GM23248 (cell line): Measurements from ENCODE around the gene ADAMTSL5. TPM values are rescaled to one million over a fixed set of nuclear protein-coding genes. Genes with fewer than 3 reads are reported as not detected.

ENCODE experiments used
- DNase-seq: peaks from one replicate; pipeline ENCODE4 v3.0.0-alpha.2; 2015
- H2AFZ ChIP-seq: fragments of 200-600 bp; sonication (generic); 2 replicates; pipeline ENCODE4 v1.6.1; 2016; ENCODE audit warnings: antibody characterized with exemption
- H3F3A ChIP-seq: fragments of 200-600 bp; sonication (generic); 2 replicates; pipeline ENCODE4 v1.6.1; 2016; ENCODE audit warnings: mild to moderate bottlenecking, antibody characterized with exemption, mixed run types; ENCODE audit not compliant: insufficient read depth
- H3K27ac ChIP-seq: fragments of 200-600 bp; sonication (generic); 2 replicates; pipeline ENCODE4 v1.5.1; 2016; ENCODE audit warnings: mild to moderate bottlenecking
- H3K27me3 ChIP-seq: fragments of 200-600 bp; sonication (generic); replicated peaks from 2 replicates; pipeline ENCODE4 v1.6.1; 2016; ENCODE audit warnings: mild to moderate bottlenecking; ENCODE audit not compliant: insufficient read depth
- H3K36me3 ChIP-seq: fragments of 200-600 bp; sonication (generic); 2 replicates; pipeline ENCODE4 v1.6.1; 2016; ENCODE audit warnings: low read depth, mild to moderate bottlenecking
- H3K4me1 ChIP-seq: fragments of 200-600 bp; sonication (generic); 2 replicates; pipeline ENCODE4 v1.6.1; 2016; ENCODE audit warnings: mild to moderate bottlenecking; ENCODE audit not compliant: insufficient read depth
- H3K4me2 ChIP-seq: fragments of 200-600 bp; sonication (generic); one replicate; pipeline ENCODE4 v1.6.1; 2016; ENCODE audit warnings: mild to moderate bottlenecking; ENCODE audit not compliant: unreplicated experiment
- H3K4me3 ChIP-seq: fragments of 200-600 bp; sonication (generic); 2 replicates; pipeline ENCODE4 v1.5.1; 2016; ENCODE audit warnings: mild to moderate bottlenecking
- H3K79me2 ChIP-seq: fragments of 200-600 bp; sonication (generic); 2 replicates; pipeline ENCODE4 v1.6.1; 2016; ENCODE audit warnings: mild to moderate bottlenecking; ENCODE audit not compliant: insufficient read depth
- H3K9ac ChIP-seq: fragments of 200-600 bp; sonication (generic); 2 replicates; pipeline ENCODE4 v1.6.1; 2016; ENCODE audit warnings: mild to moderate bottlenecking
- H3K9me2 ChIP-seq: fragments of 200-600 bp; sonication (generic); 2 replicates; pipeline ENCODE4 v1.6.1; 2016; ENCODE audit warnings: mixed run types, mild to moderate bottlenecking, moderate library complexity; ENCODE audit not compliant: insufficient read depth
- H3K9me3 ChIP-seq: fragments of 200-600 bp; sonication (generic); one replicate; pipeline ENCODE4 v1.6.1; 2017; ENCODE audit warnings: low read depth
- H4K20me1 ChIP-seq: fragments of 200-600 bp; sonication (generic); 2 replicates; pipeline ENCODE4 v1.6.0; 2016; ENCODE audit not compliant: insufficient read depth
- EZH2 ChIP-seq: fragments of 200-600 bp; sonication (generic); IDR thresholded peaks from 2 replicates; pipeline ENCODE4 v1.6.1; 2018; ENCODE audit warnings: antibody characterized with exemption, mild to moderate bottlenecking; ENCODE audit not compliant: insufficient read depth, poor library complexity, severe bottlenecking
- EZH2phosphoT487 ChIP-seq: fragments of 200-600 bp; sonication (generic); IDR thresholded peaks from 2 replicates; pipeline ENCODE4 v1.6.1; 2018; ENCODE audit warnings: antibody characterized with exemption, moderate library complexity, mild to moderate bottlenecking, low read depth; ENCODE audit not compliant: insufficient read depth
- WGBS, 2 experiments: methylation state at CpG; one replicate each; pipeline ENCODE4 v1.1.6; 2015 to 2017; ENCODE audit warnings: low lambda C conversion rate in 2 of 2, low coverage in 1 of 2; ENCODE audit errors: missing lambda C conversion rate in 2 of 2; 5-methylcytosine and 5-hydroxymethylcytosine counted together
- in situ Hi-C: fragments of 300-500 bp; cut with MboI; formaldehyde crosslinking; loops from 2 replicates; pipeline ENCODE4 v1.15.0; 2020
- polyA plus RNA-seq: library from polyadenylated mRNA; unstranded; fragments of >200 nt; fragmentation: Nextera tagmentation; extraction: Ambion mirVana; gene quantifications from 2 replicates; pipeline ENCODE4 v1.2.1, GENCODE V29; 2016
- total RNA-seq: library from RNA; depleted of rRNA; stranded (reverse); fragments of >200 nt; shearing (Covaris generic); gene quantifications from 2 replicates; pipeline ENCODE4 v1.2.3, GENCODE V29; 2014

Gene ADAMTSL5
- total and polyA plus RNA-seq, 2 experiments from 2014 or later: 19.3 to 31.7 TPM

DNA sequence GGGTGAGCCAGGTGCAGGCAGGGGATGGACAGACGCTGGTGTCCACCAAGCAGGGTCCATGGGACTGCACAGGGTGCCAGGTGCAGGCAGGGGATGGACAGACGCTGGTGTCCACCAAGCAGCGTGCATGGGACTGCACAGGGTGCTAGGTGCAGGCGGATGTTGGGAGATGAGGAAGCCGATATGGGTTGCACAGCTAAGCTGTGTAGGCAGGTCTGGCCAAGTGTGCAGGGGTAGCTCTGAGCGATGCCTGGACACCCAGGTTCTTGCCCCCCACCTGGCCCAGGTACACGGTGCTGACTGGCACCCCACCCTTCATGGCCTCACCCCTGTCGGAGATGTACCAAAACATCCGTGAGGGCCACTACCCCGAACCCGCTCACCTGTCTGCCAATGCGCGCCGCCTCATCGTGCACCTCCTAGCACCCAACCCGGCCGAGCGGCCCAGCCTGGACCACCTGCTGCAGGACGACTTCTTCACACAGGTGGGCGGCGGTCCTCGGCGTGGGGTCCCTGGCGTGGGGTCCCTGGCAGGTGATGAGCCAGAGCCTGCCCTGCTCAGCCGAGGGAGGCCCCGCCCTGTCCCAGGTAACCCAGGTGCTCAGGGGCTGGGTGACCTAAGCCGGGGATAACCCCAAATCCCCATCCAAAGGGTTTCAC lies 15.0 kb upstream of the ADAMTSL5 start:
- Histone ChIP-seq H3K27ac (no peak overlapping the region), H3K9ac (no peak overlapping the region), H4K20me1 (no peaks in the 10 kb centered on the region), H3K4me1 (no peaks in the 10 kb centered on the region), H3K79me2 (no peaks in the 10 kb centered on the region), H3K9me3 (no peaks in the 10 kb centered on the region), H3K4me2 (no peak overlapping the region), H3K36me3 (no peaks in the 10 kb centered on the region), H3F3A (no peaks in the 10 kb centered on the region), H3K4me3 (no peak overlapping the region), H2AFZ (no peak overlapping the region), H3K9me2 (no peaks in the 10 kb centered on the region), H3K27me3 (peaks cover 16% of the 10 kb centered on the region; the same call in 1 of the 2 replicates)
- 73% methylated on average over 27 of the region's 27 CpGs for WGBS, 2 experiments
- in situ Hi-C loops: no loop called here
- no peak for TF ChIP-seq EZH2phosphoT487
- no peak for TF ChIP-seq EZH2
- no peak for DNase-seq

GRCh38 chr19:1526979-1527649 lies 14.3 kb upstream of the ADAMTSL5 start:
- H2AFZ ChIP-seq: no peak overlapping the region
- no peak overlapping the region for H3K9ac ChIP-seq
- H4K20me1 ChIP-seq: no peaks in the 10 kb centered on the region
- H3K27me3 ChIP-seq: peaks cover 16% of the 10 kb centered on the region; the same call in 1 of the 2 replicates
- DNase-seq: no peak
- no peaks in the 10 kb centered on the region for H3F3A ChIP-seq
- no peak overlapping the region for H3K27ac ChIP-seq
- H3K79me2 ChIP-seq: no peaks in the 10 kb centered on the region
- no peak overlapping the region for H3K4me3 ChIP-seq
- TF ChIP-seq EZH2phosphoT487 (no peak), EZH2 (no peak)
- no peaks in the 10 kb centered on the region for H3K4me1 ChIP-seq
- no peak overlapping the region for H3K4me2 ChIP-seq
- in situ Hi-C loops: no loop called here
- H3K36me3 ChIP-seq: no peaks in the 10 kb centered on the region
- 79 to 80% methylated on average over 11 to 18 of the region's 18 CpGs for WGBS, 2 experiments
- no peaks in the 10 kb centered on the region for H3K9me2 ChIP-seq
- H3K9me3 ChIP-seq: no peaks in the 10 kb centered on the region

GRCh38 chr19:1526066-1526778 lies 13.4 kb upstream of the ADAMTSL5 start:
- TF ChIP-seq EZH2phosphoT487 (no peak), EZH2 (no peak)
- Histone ChIP-seq H3K9me2 (no peaks in the 10 kb centered on the region), H3K27me3 (peaks cover 16% of the 10 kb centered on the region; the same call in 1 of the 2 replicates), H4K20me1 (no peaks in the 10 kb centered on the region), H3K9me3 (no peaks in the 10 kb centered on the region), H3K4me2 (no peak overlapping the region), H3F3A (no peaks in the 10 kb centered on the region), H3K4me1 (no peaks in the 10 kb centered on the region), H3K36me3 (no peaks in the 10 kb centered on the region), H3K9ac (no peak overlapping the region), H3K27ac (no peak overlapping the region), H3K4me3 (no peak overlapping the region), H3K79me2 (no peaks in the 10 kb centered on the region), H2AFZ (no peak overlapping the region)
- in situ Hi-C loops: no loop called here
- DNase-seq: no peak
- WGBS, 2 experiments: 65 to 76% methylated on average over 28 to 33 of the region's 33 CpGs

DNA sequence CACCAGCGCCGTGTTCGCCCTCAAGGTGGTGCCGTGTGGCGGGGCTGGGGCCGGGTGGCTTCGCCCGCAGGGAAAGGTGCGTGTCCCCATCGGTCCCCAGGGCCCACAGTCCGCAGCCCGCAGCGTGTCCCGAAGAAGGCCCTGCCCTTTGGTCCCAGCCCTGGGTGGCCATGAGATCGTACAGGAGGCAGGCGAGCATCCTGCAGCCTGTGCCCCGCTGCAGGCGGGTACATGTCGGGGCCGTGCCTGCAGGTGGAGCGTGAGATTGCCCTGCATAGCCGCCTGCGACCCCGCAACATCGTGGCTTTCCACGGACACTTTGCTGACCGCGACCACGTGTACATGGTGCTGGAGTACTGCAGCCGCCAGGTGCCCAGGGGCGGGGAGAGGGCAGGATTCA lies 12.5 kb upstream of the ADAMTSL5 start:
- no peak overlapping the region for H3K4me3 ChIP-seq
- TF ChIP-seq EZH2phosphoT487 (no peak), EZH2 (no peak)
- H3K4me1 ChIP-seq: no peaks in the 10 kb centered on the region
- no peaks in the 10 kb centered on the region for H3K36me3 ChIP-seq
- H3K27ac ChIP-seq: no peak overlapping the region
- H3F3A ChIP-seq: no peaks in the 10 kb centered on the region
- H4K20me1 ChIP-seq: no peaks in the 10 kb centered on the region
- H3K27me3 ChIP-seq: peaks cover 16% of the 10 kb centered on the region; the same call in 1 of the 2 replicates
- no peaks in the 10 kb centered on the region for H3K9me2 ChIP-seq
- H2AFZ ChIP-seq: no peak overlapping the region
- no peaks in the 10 kb centered on the region for H3K9me3 ChIP-seq
- in situ Hi-C loops: no loop called here
- no peak for DNase-seq
- H3K4me2 ChIP-seq: no peak overlapping the region
- WGBS, 2 experiments: 63 to 70% methylated on average over 20 to 24 of the region's 31 CpGs
- H3K79me2 ChIP-seq: no peaks in the 10 kb centered on the region
- no peak overlapping the region for H3K9ac ChIP-seq
